Right lobe of liver (tissue), 6 donors: Measurements from ENCODE around the gene BAG1. TPM values are rescaled to one million over a fixed set of nuclear protein-coding genes. Genes with fewer than 3 reads are reported as not detected.

Experiments used
- ATAC-seq, 4 donors: fragments of 200-7000 bp; cut with Tn5 transposase; one replicate each; pipeline ENCODE4 v1.9.1; 2020; ENCODE audit warnings: mild to moderate bottlenecking in 4 of 4, moderate library complexity in 4 of 4
- DNase-seq, 3 donors: peaks; one replicate each; pipeline ENCODE4 v3.0.0-alpha.2; 2020
- H3K27ac ChIP-seq, 3 donors: fragments of 200-600 bp; one replicate each; pipeline ENCODE4 v1.8.0; 2022
- H3K27me3 ChIP-seq, 2 donors: fragments of 200-600 bp; one replicate each; pipeline ENCODE4 v1.8.0; 2022
- H3K36me3 ChIP-seq, 4 donors: fragments of 200-600 bp; sonication (generic) in 1 of 4; one replicate each; pipeline versions ENCODE4 v1.5.1 to v1.8.0; 2017 to 2022; ENCODE audit warnings: control low read depth in 1 of 4
- H3K4me1 ChIP-seq, 4 donors: fragments of 200-600 bp; sonication (generic) in 1 of 4; one replicate each; pipeline versions ENCODE4 v1.5.1 to v1.8.0; 2017 to 2022; ENCODE audit warnings: control low read depth in 1 of 4
- H3K4me3 ChIP-seq, 3 donors: fragments of 200-600 bp; one replicate each; pipeline ENCODE4 v1.8.0; 2022
- H3K9me3 ChIP-seq, 4 donors: fragments of 200-600 bp; sonication (generic) in 1 of 4; one replicate each; pipeline versions ENCODE4 v1.5.1 to v1.8.0; 2017 to 2022; ENCODE audit warnings: control low read depth in 1 of 4
- CTCF ChIP-seq, 4 donors: fragments of 200-600 bp in 3 of 4; fragments of 450-650 bp in 1 of 4; IDR thresholded peaks; one replicate each; pipeline versions ENCODE4 v1.5.1 to v1.8.0; 2016 to 2022; ENCODE audit warnings: antibody characterized with exemption in 4 of 4, mild to moderate bottlenecking in 2 of 4
- POLR2A ChIP-seq: fragments of 450-650 bp; IDR thresholded peaks from one replicate; pipeline ENCODE4 v1.6.1; 2017; ENCODE audit warnings: antibody characterized with exemption, mild to moderate bottlenecking
- WGBS: methylation state at CpG from one replicate; pipeline ENCODE4 v1.1.6; 2018; ENCODE audit warnings: low coverage, low lambda C conversion rate; ENCODE audit not compliant: insufficient coverage; ENCODE audit errors: missing lambda C conversion rate; 5-methylcytosine and 5-hydroxymethylcytosine counted together
- intact Hi-C, 2 donors: fragments of 100-400 bp; cut with DNase I; formaldehyde crosslinking; loops; one replicate each; pipeline versions ENCODE4 v1.11.2 to v1.14.1; 2022
- total RNA-seq, 6 experiments: library from RNA; depleted of rRNA in 2 of 6; stranded (reverse); fragments of >200 nt in 2 of 6; fragmentation: NEBNext Ultra II Directional in 3 of 6; extraction: Animal tissue kit (Norgen Biotek cat#: 25700) in 3 of 6; gene quantifications; one replicate each; pipeline versions ENCODE4 v1.1.0 to v1.2.4, GENCODE V29; 2016 to 2023
- donor health status: DM: no; HTN: yes; CAD: no.
- donor health status: DM: no; HTN: no; CAD: no.
- donor health status: DM: no; HTN: no; CAD: no.
- donor health status: DM: no; HTN: yes; CAD: no.
- donor health status: DM: no; HTN: yes; CAD: no.

BAG1 gene
- total RNA-seq, 6 experiments from 2014 or later, result 28.8 to 42.6 (median 38.1) TPM

- intact Hi-C loops, result no loop called here
- Histone ChIP-seq H3K4me1 (no peaks in the 10 kb centered on the region), H3K36me3 (no peaks in the 10 kb centered on the region), H3K4me3 (no peak overlapping the region), H3K27ac (no peak overlapping the region), H3K27me3 (no peaks in the 10 kb centered on the region), H3K9me3 (no peaks in the 10 kb centered on the region)
- 43% methylated on average over 1 of the region's 1 CpG for WGBS
- no peak for DNase-seq
- TF ChIP-seq CTCF (IDR thresholded peaks at IDR 0.05), result peak in 2 of 4 donors; percentile 20 to 24
- no peak for TF ChIP-seq POLR2A
- no peak for ATAC-seq
Measured at GRCh38 chr9:33223696-33224095, 40.8 kb downstream of the BAG1 start.

GRCh38 chr9:33222031-33222430 lies 42.5 kb downstream of the BAG1 start:
- ATAC-seq, result no peak
- no peaks in the 10 kb centered on the region for H3K27me3 ChIP-seq
- H3K4me1 ChIP-seq, result no peaks in the 10 kb centered on the region
- 87% methylated on average over 3 of the region's 3 CpGs for WGBS
- H3K9me3 ChIP-seq, result no peaks in the 10 kb centered on the region
- H3K27ac ChIP-seq, result no peak overlapping the region
- no peak for DNase-seq
- H3K4me3 ChIP-seq, result no peak overlapping the region
- TF ChIP-seq POLR2A, result no peak
- no peaks in the 10 kb centered on the region for H3K36me3 ChIP-seq
- intact Hi-C loops, result no loop called here

- no peak for ATAC-seq
- Histone ChIP-seq H3K36me3 (no peaks in the 10 kb centered on the region), H3K9me3 (no peaks in the 10 kb centered on the region), H3K27me3 (no peaks in the 10 kb centered on the region), H3K4me1 (no peaks in the 10 kb centered on the region), H3K27ac (no peak overlapping the region), H3K4me3 (no peak overlapping the region)
- intact Hi-C loops, result no loop called here
- WGBS, result 54% methylated on average over 3 of the region's 3 CpGs
- no peak for DNase-seq
- TF ChIP-seq CTCF (IDR thresholded peaks at IDR 0.05) (no peak), POLR2A (no peak)
Measured at GRCh38 chr9:33221568-33221884, 43.0 kb downstream of the BAG1 start.

- Histone ChIP-seq H3K9me3 (no peaks in the 10 kb centered on the region), H3K36me3 (no peaks in the 10 kb centered on the region), H3K27me3 (no peaks in the 10 kb centered on the region), H3K27ac (no peak overlapping the region), H3K4me1 (no peaks in the 10 kb centered on the region), H3K4me3 (no peak overlapping the region)
- intact Hi-C loops, result no loop called here
- peak in 2 of 3 donors; percentile 41 to 52 for DNase-seq
- TF ChIP-seq CTCF (IDR thresholded peaks at IDR 0.05), result no peak
- TF ChIP-seq POLR2A, result no peak
- ATAC-seq, result peak; percentile 66 to 82 (median 69)
- 78% methylated on average over 7 of the region's 14 CpGs for WGBS
Measured at GRCh38 chr9:33220681-33221567, 43.6 kb downstream of the BAG1 start.

DNA sequence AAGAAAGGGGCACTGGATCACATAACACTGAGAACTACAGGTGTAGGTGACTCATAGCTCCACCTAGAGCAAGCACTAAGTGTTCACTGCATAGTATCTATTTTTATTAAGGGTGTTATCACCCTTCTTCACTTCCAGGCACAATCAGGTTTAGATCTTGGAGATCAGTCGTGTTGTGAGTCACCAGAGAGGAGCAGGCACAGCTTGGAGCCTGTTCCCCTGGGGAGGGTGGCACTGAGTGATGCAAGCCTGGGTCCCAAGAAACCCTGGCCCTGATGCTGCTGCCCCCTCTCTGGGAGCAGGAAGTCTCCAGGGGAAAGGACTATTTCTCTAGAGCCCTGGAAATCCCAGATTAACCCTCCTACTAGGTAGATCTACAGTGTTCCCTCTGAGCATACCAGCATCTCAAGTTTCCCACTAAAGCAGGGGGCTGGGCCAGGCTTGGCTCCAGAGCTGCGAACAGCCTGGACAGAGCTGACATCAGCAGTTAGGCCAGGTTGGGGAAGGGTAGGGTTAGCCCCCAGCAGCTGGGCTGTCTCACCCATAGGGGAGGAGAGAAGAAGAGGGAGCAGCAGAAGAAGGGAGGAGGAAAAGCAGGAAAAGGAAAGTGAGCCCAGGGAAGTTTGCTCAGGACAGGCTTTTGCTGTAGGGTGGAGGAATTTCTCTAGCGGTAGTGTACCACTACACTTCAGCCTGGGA lies 52.7 kb downstream of the BAG1 start:
- WGBS, result 80% methylated on average over 1 of the region's 3 CpGs

More for the DNA sequence above, 52.7 kb downstream of the BAG1 start:
- ATAC-seq (peak in 1 of 4 donors; percentile 48), DNase-seq (peak in 1 of 3 donors; percentile 23)
- Histone ChIP-seq H3K27me3 (no peaks in the 10 kb centered on the region), H3K4me1 (no peaks in the 10 kb centered on the region), H3K4me3 (no peak overlapping the region), H3K36me3 (no peaks in the 10 kb centered on the region), H3K27ac (no peak overlapping the region), H3K9me3 (no peaks in the 10 kb centered on the region)
- TF ChIP-seq POLR2A (no peak), CTCF (IDR thresholded peaks at IDR 0.05) (no peak)
- intact Hi-C loops, result no loop called here
